Endothelial cell of umbilical vein (primary cell): ENCODE data around the gene VGLL4. TPM values are rescaled to one million over a fixed set of nuclear protein-coding genes. Genes with fewer than 3 reads are reported as not detected.

ENCODE experiments used
- BruUV-seq: library from RNA; stranded (reverse); fragments of 400-500 nt; replicated peaks from 2 replicates; lab custom pipeline; 2021; lab: Mats Ljungman, UMichigan
- CTCF ChIA-PET: fragments of 300-600, 350-600 bp; sonication (Branson Sonifier 250); formaldehyde crosslinking; loops from one replicate; lab custom pipeline; 2021; ENCODE audit warnings: antibody characterized with exemption, inconsistent platforms; lab: Charles Lee
- POLR2A ChIA-PET: fragments of 300-600, 350-600 bp; sonication (Branson Sonifier 250); formaldehyde crosslinking; loops from one replicate; lab custom pipeline; 2021; ENCODE audit warnings: antibody characterized with exemption, inconsistent platforms; lab: Charles Lee
- DNase-seq: peaks from one replicate; pipeline ENCODE4 v3.0.0-alpha.2; 2011; ENCODE audit warnings: low read depth, low spot score
- FAIRE-seq: peaks from 2 replicates; lab custom pipeline; 2011; peaks lifted over from hg19 to GRCh38; lab: Jason Lieb, UNC
- H2AFZ ChIP-seq: 2 replicates; pipeline ENCODE4 v1.6.0; 2012; ENCODE audit warnings: low read depth, low read length, control low read depth, inconsistent platforms
- H3K27ac ChIP-seq: 2 replicates; pipeline ENCODE4 v1.5.1; 2011; ENCODE audit warnings: low read depth, mild to moderate bottlenecking, control low read depth, low read length, moderate library complexity; ENCODE audit not compliant: insufficient read depth
- H3K27me3 ChIP-seq, 2 experiments: 2 replicates each; pipeline versions ENCODE4 v1.6.0 to v1.6.1; 2011; ENCODE audit warnings: low read length in 2 of 2, mixed read lengths in 1 of 2; ENCODE audit not compliant: control insufficient read depth in 2 of 2, insufficient read depth in 2 of 2
- H3K36me3 ChIP-seq, 2 experiments: 2 replicates in 1 of 2; 3 replicates in 1 of 2; pipeline ENCODE4 v1.5.1; 2011; ENCODE audit warnings: low read length in 2 of 2, mild to moderate bottlenecking in 1 of 2, moderate library complexity in 1 of 2; ENCODE audit not compliant: control insufficient read depth in 2 of 2, insufficient read depth in 2 of 2; ENCODE audit errors: extremely low read depth in 1 of 2
- H3K4me1 ChIP-seq: 3 replicates; pipeline ENCODE4 v1.5.1; 2011; ENCODE audit warnings: mild to moderate bottlenecking, low read length; ENCODE audit not compliant: control insufficient read depth, insufficient read depth; ENCODE audit errors: extremely low read depth
- H3K4me2 ChIP-seq: 2 replicates; pipeline ENCODE4 v1.6.1; 2011; ENCODE audit warnings: low read length, control low read depth, mixed read lengths; ENCODE audit not compliant: insufficient read depth
- H3K4me3 ChIP-seq, 3 experiments: fragments of 200-600 bp in 1 of 3; sonication (generic), shearing (Covaris generic) in 1 of 3; replicated peaks in 1 of 3; 2 replicates each; pipeline ENCODE4 v1.5.1; 2011 to 2016; ENCODE audit warnings: control low read depth in 3 of 3, low read length in 3 of 3, mild to moderate bottlenecking in 2 of 3, inconsistent platforms in 1 of 3, low read depth in 1 of 3, moderate library complexity in 1 of 3; ENCODE audit not compliant: insufficient read depth in 1 of 3
- H3K79me2 ChIP-seq: 2 replicates; pipeline ENCODE4 v1.6.0; 2012; ENCODE audit warnings: low read length, inconsistent platforms; ENCODE audit not compliant: control insufficient read depth, insufficient read depth
- H3K9ac ChIP-seq: replicated peaks from 2 replicates; pipeline ENCODE3; 2011; ENCODE audit warnings: low read length, control low read depth; ENCODE audit not compliant: insufficient read depth; ENCODE audit errors: extremely low read depth
- H3K9me1 ChIP-seq: replicated peaks from 3 replicates; pipeline ENCODE4 v1.6.0; 2011; ENCODE audit warnings: mild to moderate bottlenecking, low read length; ENCODE audit not compliant: control insufficient read depth, insufficient read depth; ENCODE audit errors: extremely low read depth
- H3K9me3 ChIP-seq: replicated peaks from 2 replicates; pipeline ENCODE4 v1.5.1; 2012; ENCODE audit warnings: low read length, inconsistent platforms; ENCODE audit not compliant: control insufficient read depth, insufficient read depth
- H4K20me1 ChIP-seq: replicated peaks from 2 replicates; pipeline ENCODE3; 2011; ENCODE audit warnings: mild to moderate bottlenecking, low read length; ENCODE audit not compliant: control insufficient read depth, insufficient read depth; ENCODE audit errors: extremely low read depth
- CTCF ChIP-seq, 2 donors: IDR thresholded peaks; 1 replicate in 1 of 2; 2 replicates in 1 of 2; pipeline ENCODE4 v1.5.1; 2011; ENCODE audit warnings: low read length in 2 of 2, mild to moderate bottlenecking in 2 of 2, moderate library complexity in 2 of 2, control low read depth in 1 of 2, inconsistent platforms in 1 of 2, low read depth in 1 of 2; ENCODE audit not compliant: insufficient read depth in 1 of 2; ENCODE audit errors: extremely low read depth in 1 of 2
- EZH2 ChIP-seq: IDR thresholded peaks from 2 replicates; pipeline ENCODE4 v1.6.1; 2012; ENCODE audit warnings: borderline replicate concordance, low read depth, mild to moderate bottlenecking, moderate library complexity, low read length, inconsistent platforms; ENCODE audit not compliant: severe bottlenecking
- FOS ChIP-seq: IDR thresholded peaks from 2 replicates; pipeline ENCODE4 v1.6.1; 2011; ENCODE audit warnings: mild to moderate bottlenecking, low read length, moderate library complexity, borderline replicate concordance; ENCODE audit not compliant: insufficient read depth
- GATA2 ChIP-seq: IDR thresholded peaks from 2 replicates; pipeline ENCODE4 v1.7.0; 2011; ENCODE audit warnings: low read depth, mild to moderate bottlenecking, moderate library complexity, mixed read lengths, low read length; ENCODE audit not compliant: insufficient read length, insufficient read depth
- JUN ChIP-seq: IDR thresholded peaks from 2 replicates; pipeline ENCODE4 v1.6.1; 2011; ENCODE audit warnings: borderline replicate concordance, low read depth; ENCODE audit not compliant: insufficient read length, insufficient read depth
- MAX ChIP-seq: IDR thresholded peaks from 2 replicates; pipeline ENCODE4 v1.6.1; 2011; ENCODE audit not compliant: insufficient read depth, insufficient read length
- MYC ChIP-seq: IDR thresholded peaks from one replicate; pipeline ENCODE4 v1.6.1; 2011; ENCODE audit warnings: mild to moderate bottlenecking, low read depth, low read length
- POLR2A ChIP-seq: IDR thresholded peaks from 2 replicates; pipeline ENCODE4 v1.6.1; 2012; ENCODE audit warnings: low read depth, mild to moderate bottlenecking, control low read depth, low read length
- POLR2AphosphoS5 ChIP-seq: IDR thresholded peaks from 2 replicates; pipeline ENCODE4 v1.6.1; 2012; ENCODE audit warnings: low read depth, mild to moderate bottlenecking, control low read depth, low read length, moderate library complexity; ENCODE audit not compliant: insufficient read depth
- dilution Hi-C: fragments of 300-500 bp; cut with MboI; formaldehyde crosslinking; loops from one replicate; pipeline ENCODE4 v1.15.0; 2019; ENCODE audit warnings: low sequenced_read_pairs; ENCODE audit not compliant: extremely low pct_ligation_motif_present
- intact Hi-C: fragments of 100-400 bp; cut with micrococcal nuclease; formaldehyde crosslinking; loops from one replicate; pipeline ENCODE4 v1.10.0; 2022
- polyA plus RNA-seq, 4 experiments: library from polyadenylated mRNA; depleted of rRNA in 3 of 4; stranded (reverse) in 3 of 4; unstranded in 1 of 4; fragments of >200 nt; gene quantifications; 2 replicates each; pipeline versions ENCODE4 v1.2.1 to v1.2.3, GENCODE V29; 2011 to 2012; ENCODE audit warnings: missing spikeins in 1 of 4
- total RNA-seq: library from RNA; stranded (reverse); gene quantifications from 2 replicates; pipeline ENCODE4 v1.2.3, GENCODE V29; 2021

The VGLL4 gene
- total and polyA plus RNA-seq, 2 donors (not counting 3 experiments of a cell fraction or from before 2014, with no cell fraction given) = 67.0 to 78.9 TPM

GRCh38 chr3:11554666-11555065 lies 89.0 kb downstream of the VGLL4 start:
- ChIA-PET CTCF (interaction anchor here (1.1 to 3.4 kb wide), 4 partner anchors 14 to 175 kb away, joined by 3 to 19 read pairs (median 4); no protein-coding TSS in a partner anchor), POLR2A (no interaction called here)
- DNase-seq (no peak), FAIRE-seq (no peak)
- H3K9ac ChIP-seq = no peak overlapping the region
- H3K4me1 ChIP-seq = peaks cover 33% of the 10 kb centered on the region
- H3K9me3 ChIP-seq = no peaks in the 10 kb centered on the region
- TF ChIP-seq POLR2A (peak; percentile 42), FOS (no peak)
- H3K9me1 ChIP-seq = no peaks in the 10 kb centered on the region
- no peak overlapping the region for H2AFZ ChIP-seq
- intact Hi-C loops = no loop called here
- no peak overlapping the region for H3K4me3 ChIP-seq
- H3K36me3 ChIP-seq = peaks cover 2 to 25% of the 10 kb centered on the region in 2 experiments
- dilution Hi-C loops = no loop called here
- H3K27ac ChIP-seq = no peak overlapping the region
- H3K79me2 ChIP-seq = peaks cover 32% of the 10 kb centered on the region
- no peaks in the 10 kb centered on the region for H4K20me1 ChIP-seq
- BruUV-seq = no TSS peak
- no peaks in the 10 kb centered on the region for H3K27me3 ChIP-seq
- no peak overlapping the region for H3K4me2 ChIP-seq

GRCh38 chr3:11554236-11554610 lies 89.5 kb downstream of the VGLL4 start:
- intact Hi-C loops = no loop called here
- Histone ChIP-seq H3K9me3 (no peaks in the 10 kb centered on the region), H3K9ac (no peak overlapping the region), H3K79me2 (peaks cover 29% of the 10 kb centered on the region), H3K4me3 (no peak overlapping the region), H3K4me1 (peaks cover 33% of the 10 kb centered on the region), H3K4me2 (no peak overlapping the region), H4K20me1 (no peaks in the 10 kb centered on the region), H2AFZ (no peak overlapping the region), H3K36me3 (peaks cover 2 to 23% of the 10 kb centered on the region in 2 experiments), H3K9me1 (no peaks in the 10 kb centered on the region), H3K27me3 (no peaks in the 10 kb centered on the region), H3K27ac (no peak overlapping the region)
- ChIA-PET CTCF (interaction anchor here (1.0 to 3.4 kb wide), 6 partner anchors 14 to 174 kb away, joined by 3 to 19 read pairs (median 3); partner anchors contain the start of gene VGLL4), POLR2A (no interaction called here)
- TF ChIP-seq JUN = no peak
- TF ChIP-seq CTCF (IDR thresholded peaks at IDR 0.05; ENCODE audit: extremely low read depth in 1 of 2, insufficient read depth in 1 of 2, low read depth in 1 of 2, low read length in 2 of 2) = no peak
- no peak for TF ChIP-seq MAX
- TF ChIP-seq POLR2AphosphoS5 = no peak
- TF ChIP-seq EZH2 = no peak
- no peak for TF ChIP-seq POLR2A
- TF ChIP-seq GATA2 = no peak
- no peak for TF ChIP-seq MYC
- TF ChIP-seq FOS = no peak
- no TSS peak for BruUV-seq
- dilution Hi-C loops = no loop called here
- FAIRE-seq (no peak), DNase-seq (no peak)
